DMS53 treated with DMSO at 0.1 percent for 48 hours (cell line): ENCODE results near the gene HOXD10.
A peak's percentile ranks its signal among the peaks of the same experiment; 100 is the strongest.

Source experiments
- DNase-seq: peaks from one replicate; lab custom pipeline; 2025; ENCODE audit not compliant: unreplicated experiment; lab: John Stamatoyannopoulos, UW

Gene HOXD10

DNA sequence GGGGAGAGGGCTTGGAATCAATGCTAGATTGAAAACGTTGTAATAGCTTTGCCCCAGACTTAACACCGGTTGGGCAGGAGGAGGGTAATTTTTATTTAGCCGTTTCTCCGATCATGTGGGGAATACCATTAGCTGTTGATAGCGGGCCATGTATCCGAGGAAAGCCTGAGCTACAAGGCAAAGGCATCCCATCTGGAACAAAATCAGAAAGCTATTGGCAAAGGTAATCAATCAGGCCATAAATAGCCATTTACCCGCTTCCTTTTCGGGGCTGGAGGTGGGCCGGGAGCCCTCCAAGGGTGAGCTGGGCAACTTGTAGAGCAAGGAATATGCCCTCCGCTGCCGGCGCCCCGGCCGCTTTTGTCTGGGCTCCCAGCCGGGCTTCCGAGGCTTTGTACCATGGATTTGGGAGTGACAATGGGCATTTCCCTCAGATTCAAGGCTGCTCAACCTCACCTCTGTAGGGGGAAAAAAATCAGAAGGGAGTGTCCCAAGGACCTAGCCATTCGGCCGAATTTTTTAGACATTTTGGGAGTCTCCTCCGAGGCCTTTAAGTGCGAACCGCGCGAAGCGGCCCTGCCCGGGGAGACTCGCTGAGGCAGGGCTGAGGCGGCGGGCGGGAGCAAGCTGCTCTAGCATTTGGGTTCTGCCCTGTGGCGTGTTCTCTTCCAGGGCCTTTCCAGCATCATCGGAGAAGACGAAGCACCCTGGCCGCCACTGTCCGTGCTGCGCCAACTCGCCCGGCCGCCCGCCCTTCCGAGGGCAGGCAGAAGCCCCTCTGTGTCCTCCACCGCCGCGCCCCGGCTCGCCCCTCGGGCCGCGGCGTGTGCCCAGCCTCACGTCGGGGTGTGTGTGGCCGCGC, 4.8 kb downstream of the HOXD10 start:
- no peak for DNase-seq

DNA sequence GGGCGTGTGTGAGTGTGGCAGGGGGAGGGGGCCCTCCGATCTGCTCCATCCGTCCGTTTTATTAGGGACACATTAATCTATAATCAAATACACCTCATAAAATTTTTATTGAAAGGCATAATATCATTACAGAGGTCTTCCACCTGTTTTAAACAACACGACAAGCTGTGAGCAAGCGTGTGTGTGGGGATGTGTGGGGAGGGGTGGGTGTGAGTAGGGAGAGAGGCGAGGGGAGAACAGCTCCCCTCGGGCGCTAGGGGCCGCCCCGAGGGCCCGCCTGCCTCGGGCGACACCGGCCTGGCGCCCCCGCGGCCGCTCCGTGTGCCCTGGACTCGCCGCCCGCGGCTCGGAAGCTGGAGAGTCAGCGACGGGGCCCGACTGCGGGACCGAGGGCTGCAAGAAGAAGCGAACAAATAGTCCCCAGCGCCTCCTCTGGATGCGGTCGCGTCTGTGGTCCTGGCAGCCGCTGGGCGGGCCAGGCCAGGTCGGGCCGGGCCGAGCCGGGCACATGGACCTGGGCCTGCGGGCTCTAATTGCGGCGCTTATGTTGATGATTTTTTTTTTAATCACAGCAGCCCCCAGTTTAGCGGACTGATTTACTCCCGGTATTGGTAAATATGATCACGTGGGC, 5.6 kb downstream of the HOXD10 start:
- peak; percentile 88 for DNase-seq

DNA sequence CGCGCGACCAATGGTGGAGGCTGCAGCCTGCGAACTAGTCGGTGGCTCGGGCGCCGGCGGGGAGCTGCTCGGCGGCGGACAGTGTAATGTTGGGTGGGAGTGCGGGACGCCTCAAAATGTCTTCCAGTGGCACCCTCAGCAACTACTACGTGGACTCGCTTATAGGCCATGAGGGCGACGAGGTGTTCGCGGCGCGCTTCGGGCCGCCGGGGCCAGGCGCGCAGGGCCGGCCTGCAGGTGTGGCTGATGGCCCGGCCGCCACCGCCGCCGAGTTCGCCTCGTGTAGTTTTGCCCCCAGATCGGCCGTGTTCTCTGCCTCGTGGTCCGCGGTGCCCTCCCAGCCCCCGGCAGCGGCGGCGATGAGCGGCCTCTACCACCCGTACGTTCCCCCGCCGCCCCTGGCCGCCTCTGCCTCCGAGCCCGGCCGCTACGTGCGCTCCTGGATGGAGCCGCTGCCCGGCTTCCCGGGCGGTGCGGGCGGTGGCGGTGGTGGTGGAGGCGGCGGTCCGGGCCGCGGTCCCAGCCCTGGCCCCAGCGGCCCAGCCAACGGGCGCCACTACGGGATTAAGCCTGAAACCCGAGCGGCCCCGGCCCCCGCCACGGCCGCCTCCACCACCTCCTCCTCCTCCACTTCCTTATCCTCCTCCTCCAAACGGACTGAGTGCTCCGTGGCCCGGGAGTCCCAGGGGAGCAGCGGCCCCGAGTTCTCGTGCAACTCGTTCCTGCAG, 6.3 kb downstream of the HOXD10 start, which contains the start of gene HOXD9:
HOXD9 (plus strand) TSS at position 37 of the 728 bp plus-strand sequence; CDS start at position 87, 50 bp downstream.
- no peak for DNase-seq

DNA sequence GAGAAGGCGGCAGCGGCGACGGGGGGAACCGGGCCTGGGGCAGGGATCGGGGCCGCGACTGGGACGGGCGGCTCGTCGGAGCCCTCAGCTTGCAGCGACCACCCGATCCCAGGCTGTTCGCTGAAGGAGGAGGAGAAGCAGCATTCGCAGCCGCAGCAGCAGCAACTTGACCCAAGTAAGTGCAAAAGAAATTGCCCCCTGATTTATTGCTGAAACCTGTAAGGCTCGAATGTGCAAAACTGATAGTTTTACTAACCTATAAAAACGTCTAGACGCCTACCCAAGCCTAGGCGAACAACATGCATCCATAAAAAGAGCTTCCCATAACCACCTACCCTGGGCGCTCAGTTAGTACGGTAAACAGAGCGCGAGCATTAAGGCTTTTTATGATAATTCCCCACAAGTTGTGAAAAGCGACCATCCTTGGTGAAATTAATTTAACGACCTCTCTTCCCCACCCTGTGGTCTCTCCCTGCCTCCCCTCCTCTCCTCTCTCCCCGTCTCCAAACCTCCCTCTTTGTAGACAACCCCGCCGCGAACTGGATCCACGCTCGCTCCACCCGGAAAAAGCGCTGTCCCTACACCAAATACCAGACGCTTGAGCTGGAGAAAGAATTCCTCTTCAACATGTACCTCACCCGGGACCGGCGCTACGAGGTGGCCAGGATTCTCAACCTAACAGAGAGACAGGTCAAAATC, 7.0 kb downstream of the HOXD10 start:
- DNase-seq: no peak

DNA sequence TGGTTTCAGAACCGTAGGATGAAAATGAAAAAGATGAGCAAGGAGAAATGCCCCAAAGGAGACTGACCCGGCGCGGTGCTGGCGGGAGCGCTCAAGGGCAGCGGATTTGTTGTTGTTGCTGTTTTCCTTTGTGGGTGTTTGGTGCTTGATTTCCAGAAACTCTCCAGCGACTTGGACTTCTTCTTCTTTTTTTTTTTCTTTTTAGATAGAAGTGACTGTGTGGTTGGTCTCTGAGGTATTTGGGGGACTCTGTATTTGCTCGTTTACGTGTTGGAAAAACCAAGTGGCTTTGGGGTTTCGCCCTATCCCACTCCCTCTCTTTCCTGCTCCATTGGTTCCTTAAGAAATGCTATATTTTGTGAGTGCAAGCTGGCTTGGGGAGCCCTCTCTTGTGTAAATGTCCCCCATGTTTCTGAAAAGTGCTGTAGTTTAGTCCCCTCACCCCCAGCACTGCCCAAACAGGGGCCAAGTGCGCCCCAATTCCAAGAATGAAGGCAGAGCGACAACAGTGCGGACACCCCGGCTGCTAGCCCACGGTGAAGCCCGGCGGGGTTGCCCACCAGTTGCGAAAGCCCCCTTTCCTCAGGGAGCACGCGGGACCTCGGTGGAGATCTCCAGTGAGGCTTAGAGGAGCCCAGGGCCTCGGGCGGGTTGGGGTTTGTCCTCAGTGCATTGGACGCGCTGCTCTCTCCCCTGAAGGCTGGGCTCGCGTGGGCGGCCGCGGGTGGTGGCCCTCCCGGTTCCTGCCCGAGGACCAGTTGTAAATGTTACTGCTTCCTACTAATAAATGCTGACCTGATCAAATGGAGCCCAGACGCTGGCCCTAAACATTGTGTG, 7.8 kb downstream of the HOXD10 start:
- no peak for DNase-seq

DNA sequence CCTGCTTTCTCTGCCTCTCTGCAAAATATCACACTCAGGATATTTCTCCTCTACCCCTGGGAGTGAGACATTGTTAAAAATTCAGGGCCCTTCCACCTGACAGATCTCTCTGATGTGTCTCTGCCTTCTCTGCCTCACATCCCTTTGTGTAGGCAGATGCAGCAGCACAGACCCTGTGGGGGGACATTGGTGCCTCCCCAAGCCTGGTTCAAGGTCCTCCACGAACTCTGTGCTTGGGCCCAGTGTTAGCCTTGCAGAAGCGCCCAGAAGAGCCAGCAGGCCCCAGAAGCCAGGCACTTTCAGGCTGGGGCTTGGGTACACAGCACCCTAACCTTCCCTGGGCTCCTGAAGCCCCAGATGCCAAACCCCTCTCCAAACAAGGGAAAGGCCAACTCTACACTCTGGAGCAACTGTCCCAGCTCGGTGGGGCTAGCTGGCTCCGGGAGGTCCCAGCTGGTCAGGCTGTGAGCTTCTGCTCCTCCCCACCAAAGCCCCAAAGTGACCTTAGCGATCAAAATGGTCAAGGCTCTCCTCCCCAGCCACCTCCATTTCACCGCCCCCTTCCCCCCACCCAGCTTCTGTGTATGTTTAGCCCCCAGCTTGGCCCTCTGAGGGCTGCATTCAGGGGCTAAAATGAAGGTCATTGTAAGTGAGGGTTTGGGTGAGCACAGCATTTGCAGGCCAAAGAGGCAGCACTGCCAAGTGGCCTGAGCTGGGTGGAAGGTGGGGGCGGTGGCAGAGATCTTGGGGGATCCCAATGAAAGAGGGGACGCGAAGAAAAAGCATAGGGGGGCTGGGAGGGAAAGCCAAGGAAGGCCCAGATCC, 8.6 kb downstream of the HOXD10 start:
- DNase-seq: no peak

DNA sequence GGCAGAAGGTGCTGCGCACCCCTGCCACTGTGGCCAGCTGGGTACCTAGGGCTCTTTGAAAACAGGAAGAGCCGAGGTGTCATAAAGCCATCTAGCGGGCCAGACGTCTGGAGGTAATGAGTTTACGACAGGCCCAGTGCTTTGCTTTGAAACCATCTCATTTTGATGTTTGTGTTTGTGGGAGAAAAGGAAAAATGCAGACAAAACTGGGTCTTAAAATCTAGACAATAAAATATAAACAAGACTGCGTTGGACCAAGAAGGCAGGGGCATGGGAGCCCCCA, 9.1 kb downstream of the HOXD10 start:
- DNase-seq: no peak

DNA sequence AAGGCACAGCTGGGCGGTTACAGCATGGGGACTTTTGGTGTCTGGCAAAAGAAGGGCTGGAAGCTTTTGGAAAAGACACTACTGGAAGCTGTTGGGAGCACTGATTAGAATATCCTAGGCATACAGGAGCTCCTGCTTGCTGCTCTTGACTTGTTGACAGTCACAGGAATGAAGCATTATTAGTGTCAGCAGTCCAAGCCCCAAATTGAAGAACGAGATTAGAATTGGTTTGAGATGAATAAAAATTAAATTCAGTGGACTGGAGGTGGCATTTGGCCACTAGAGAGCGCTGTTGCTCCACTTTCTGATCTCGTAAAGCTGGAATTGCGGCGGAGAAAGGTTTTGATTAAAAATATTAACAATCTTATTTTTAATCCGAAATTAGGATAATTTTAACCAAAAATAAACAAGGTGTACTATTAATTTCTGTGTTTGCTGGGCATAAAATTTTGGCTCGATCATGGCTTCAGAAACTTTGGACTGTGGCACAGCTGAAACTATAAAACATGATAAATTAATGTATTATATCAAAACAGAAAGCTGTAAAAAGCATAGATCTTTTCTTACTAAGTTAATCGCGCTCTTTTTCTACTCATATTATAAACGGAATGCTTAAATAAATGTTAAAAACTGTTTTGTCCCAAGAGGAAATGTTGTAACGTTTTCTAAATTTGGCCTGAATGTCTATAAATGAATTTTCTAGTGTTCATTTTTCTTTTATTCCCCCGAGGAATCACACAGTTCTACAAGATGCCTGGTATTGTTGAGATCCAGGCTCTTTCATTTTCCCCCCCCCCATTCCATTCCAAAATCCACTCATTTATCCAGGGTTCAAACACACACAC, 10.6 kb downstream of the HOXD10 start:
- DNase-seq: peak; percentile 64

DNA sequence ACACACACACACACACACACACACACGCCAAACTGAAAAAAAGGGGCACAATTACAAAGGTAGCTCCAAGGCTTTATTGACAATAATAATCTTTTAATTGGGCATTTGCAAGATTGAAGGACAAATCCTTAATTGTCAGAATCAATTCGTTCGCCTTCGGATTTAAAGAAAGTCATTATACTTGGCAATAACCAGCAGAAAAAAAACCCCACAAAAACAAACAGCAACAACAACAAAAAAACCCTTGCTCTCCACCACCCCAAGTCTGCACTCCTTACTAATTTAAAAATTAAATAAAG, 11.1 kb downstream of the HOXD10 start:
- DNase-seq: no peak

DNA sequence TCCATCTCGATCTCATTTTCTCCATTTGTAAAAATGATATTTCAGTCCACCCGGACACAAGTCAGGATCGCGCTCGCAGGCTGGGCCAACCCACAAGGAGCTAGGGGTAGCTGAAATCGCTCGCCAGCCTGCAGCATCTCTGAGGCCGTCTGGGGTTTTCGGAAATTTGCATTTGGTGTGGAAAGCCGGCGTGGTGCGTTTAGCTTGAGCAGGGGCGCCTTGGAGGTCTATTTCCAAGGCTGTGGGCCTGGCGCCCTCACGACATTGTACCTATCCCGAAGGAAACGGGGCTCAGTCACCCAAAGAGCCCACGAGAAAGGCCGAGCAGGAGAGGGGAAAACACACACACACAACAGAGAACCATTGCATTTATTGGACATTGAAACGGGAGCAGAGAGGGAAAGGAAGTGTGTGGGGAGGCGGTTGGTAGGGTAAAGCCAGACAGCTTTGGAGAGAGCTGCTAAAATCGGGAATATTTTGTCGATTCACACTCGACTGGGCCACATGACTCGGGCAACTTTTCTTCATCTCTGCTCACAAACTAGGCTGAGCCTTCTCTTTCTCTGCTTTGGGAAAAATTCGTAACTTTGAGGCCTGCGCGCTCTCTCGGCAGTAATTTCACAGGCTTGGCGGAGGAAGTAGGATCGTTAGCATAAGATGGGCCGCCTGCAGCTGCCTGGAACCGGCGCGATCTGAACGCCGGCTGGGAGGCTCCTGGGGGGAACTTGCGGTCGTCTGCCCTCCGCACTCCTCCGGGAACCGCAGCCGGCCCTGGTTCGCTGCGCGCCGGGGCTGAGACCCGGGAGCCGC, 11.8 kb downstream of the HOXD10 start:
- no peak for DNase-seq

DNA sequence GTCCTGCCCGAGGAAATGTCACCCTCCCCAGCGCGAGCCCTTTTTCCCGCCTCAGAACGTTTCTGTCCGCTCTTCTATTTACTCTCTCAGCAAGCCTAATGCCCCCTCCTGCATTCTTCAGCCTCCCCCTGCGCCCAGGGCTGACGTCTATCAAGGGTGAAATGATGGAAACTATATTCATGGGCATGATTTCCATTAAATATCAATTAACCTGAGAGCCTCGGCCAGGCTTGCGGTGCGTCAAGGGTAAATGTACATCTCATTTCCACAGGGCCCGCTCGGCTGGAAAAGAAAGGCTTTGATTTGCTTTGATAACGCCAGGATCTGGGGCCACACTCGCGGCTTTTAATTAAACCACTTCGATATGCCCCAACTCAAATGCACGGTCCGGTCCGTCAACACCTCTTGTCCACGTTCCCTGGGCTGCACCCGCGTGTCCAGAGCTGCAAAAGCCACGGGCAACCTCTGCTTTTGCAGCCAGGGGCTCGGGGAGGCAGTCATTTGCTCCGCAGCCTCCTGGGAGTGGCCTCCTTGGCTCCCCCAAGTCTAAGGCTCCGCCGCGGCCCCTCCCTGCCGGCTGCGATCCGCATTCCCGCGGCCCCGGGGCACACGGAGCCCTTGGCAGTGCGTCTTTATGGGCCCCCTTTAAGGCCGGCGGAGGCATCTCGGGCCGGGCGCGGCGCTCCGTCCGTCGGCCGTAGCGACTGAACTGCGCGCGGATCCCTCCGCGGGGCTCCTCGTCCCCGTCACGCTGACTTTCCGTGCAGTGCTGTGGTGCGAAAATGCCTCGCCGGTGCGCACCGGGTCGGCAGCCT, 12.6 kb downstream of the HOXD10 start, which contains the start of gene HOXD8:
HOXD8 (plus strand) TSS at position 724 of the 815 bp plus-strand sequence. CDS start 662 bp downstream, outside the sequence.
- DNase-seq: peak; percentile 67

DNA sequence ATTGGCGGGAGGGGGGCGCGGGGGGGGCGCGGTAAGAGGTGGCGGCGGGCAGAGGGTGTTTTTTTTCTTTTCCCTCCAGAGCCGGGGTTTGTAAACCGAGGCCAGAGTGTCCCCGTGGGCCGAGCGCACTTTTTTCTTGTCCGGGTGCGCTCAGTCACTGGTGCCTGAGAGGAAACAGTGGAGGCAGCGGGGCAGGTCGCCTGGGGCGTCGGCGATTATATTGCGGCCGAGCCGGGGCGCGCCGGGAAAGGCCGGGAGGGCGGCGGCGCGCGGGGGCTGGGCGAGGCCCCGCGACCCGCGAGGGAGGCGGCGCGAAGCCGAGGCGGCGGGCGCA, 13.2 kb downstream of the HOXD10 start:
- DNase-seq: peak; percentile 67

DNA sequence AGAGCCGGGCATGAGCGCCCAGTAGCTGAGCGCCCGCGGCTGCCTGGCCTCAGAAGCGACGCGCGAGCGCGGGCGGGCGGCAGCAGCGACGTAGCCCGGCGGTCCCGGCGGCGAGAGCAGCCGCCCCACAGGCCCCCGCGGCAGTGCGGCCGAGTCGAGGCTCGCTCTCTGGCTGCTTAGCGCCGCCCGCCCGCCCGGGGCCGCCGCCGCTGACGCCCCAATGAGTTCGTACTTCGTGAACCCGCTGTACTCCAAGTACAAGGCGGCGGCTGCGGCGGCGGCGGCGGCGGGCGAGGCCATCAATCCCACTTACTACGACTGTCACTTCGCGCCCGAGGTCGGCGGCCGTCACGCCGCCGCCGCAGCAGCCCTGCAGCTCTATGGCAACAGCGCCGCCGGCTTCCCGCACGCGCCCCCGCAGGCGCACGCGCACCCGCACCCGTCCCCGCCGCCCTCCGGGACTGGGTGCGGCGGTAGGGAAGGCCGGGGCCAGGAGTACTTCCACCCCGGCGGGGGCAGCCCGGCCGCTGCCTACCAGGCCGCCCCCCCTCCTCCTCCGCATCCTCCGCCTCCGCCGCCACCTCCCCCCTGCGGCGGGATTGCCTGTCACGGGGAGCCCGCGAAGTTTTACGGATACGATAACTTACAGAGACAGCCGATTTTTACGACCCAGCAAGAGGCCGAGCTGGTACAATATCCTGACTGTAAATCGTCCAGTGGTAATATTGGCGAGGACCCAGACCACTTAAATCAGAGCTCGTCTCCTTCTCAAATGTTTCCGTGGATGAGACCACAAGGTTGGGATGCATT, 13.8 kb downstream of the HOXD10 start:
- DNase-seq: peak; percentile 37

DNA sequence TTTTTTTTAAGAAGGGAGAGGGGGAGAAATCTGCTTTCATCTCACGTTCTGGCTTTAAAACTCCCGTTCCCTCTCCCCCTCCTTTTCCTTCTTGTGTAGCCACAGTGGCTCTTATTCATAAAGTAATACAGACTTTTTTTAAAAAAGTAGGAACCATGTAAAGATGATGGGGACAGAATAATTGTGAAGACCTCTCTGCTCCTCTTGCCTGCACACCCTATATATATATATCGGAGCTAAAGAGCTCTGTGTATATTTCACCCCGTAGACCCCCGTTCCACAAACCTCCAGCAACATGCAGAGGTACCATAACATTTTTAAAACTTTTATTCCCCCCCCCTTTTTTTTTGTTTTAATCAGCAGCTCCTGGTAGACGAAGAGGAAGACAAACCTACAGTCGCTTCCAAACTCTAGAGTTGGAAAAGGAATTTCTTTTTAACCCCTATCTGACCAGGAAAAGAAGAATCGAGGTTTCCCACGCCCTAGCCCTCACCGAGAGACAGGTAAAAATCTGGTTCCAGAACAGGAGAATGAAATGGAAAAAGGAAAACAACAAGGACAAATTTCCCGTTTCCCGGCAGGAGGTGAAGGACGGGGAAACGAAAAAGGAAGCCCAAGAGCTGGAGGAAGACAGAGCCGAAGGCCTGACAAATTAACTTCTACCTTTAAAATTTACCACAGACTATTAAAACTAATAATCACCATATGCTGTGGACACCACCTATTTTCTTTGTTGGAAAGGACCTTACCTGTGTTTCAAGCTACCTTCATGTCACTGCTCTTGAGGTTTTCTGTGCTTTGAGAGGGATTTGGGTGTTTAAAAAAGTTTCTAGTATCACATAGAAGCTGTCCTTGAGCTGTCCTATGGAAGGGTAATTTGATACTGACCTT, 14.6 kb downstream of the HOXD10 start:
- DNase-seq: no peak

DNA sequence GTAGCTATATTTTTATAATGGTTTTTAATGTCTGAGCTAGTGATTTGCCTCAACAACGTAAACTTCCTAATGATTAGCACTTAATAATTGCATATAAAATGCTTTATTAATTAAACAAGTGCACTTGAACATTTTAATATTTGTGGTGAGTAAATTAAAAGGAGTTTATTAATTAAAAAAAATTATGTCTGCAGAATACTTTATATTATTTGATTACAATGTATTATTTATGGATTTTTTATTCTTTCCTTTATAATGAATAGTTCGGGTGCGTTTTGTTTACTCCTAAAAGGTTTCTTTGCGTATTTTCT, 15.2 kb downstream of the HOXD10 start:
- no peak for DNase-seq
